ENCODE results near the gene PEX14.

PEX14 gene

DNA sequence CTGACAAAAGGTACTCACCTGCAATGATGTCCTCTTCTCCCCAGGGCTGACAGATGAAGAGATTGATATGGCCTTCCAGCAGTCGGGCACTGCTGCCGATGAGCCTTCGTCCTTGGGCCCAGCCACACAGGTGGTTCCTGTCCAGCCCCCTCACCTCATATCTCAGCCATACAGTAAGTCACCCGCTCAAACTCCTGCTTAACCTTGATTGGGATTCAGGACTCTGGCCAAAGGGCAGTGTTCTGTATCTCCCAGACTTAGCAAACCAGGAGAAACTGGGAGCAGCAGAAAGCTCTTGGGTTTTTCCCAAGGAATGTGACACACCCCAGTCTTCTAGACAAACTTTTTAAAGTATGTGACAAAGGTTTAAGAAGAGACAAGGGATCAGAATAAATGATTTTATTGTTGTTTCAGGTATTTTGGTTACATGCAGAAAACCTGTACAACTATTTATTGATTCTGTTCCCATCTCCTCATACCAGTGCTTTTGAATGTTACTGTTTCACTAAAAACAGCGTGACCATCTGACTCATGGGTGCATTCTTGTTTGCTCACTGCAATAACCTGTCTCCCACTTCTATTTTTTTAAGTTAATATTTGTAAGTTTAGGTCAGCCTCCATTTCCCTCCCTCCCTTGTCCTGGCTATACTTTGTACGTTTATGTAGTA lies 124.6 kb downstream of the PEX14 start:
- no peak for DNase-seq

- DNase-seq, result no peak
Measured at GRCh38 chr1:10601342-10602070, 126.8 kb downstream of the PEX14 start.

DNA sequence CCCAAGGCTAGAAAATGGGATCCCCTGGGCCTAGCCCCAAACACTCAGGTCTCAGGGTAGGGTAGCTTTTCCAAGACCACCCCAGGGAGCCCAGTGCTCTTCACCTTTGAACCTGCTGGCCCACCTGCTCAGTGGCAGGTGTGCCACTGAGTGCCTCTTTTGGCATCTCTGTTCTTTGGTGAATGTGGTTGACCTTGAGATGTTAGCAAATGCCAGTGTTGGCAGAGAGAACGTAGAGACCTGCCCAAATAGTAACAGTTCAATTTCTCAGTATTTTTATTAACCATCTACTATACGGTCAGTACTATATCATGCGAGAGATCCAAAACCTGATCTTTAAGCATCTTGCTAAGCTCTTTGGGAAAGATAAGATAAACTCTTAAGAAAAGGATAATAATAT lies 128.2 kb downstream of the PEX14 start:
- no peak for DNase-seq

DNA sequence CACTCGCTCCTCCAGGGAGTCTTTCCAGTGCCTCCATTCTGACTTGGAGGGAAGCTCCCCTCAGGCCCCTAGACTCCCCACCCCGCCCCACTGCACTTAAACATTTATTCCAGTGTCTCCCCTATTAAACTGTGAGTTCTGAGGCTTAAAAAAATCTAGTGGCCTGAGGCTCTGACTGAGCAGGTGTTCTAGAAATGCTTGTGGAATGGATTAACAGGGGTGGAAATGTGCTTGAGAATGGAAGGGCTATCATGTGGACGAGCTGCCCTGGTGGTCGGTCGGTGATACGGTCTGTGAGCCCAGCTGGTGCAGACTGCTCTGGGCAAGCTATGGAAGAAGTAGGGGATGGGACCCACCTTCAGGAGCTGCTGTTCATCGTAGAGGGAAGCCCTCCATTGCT lies 130.2 kb downstream of the PEX14 start:
- DNase-seq, result no peak

GRCh38 chr1:10606064-10606463 lies 131.3 kb downstream of the PEX14 start:
- no peak for DNase-seq

- no peak for DNase-seq
Measured at GRCh38 chr1:10607228-10607627, 132.5 kb downstream of the PEX14 start.

DNA sequence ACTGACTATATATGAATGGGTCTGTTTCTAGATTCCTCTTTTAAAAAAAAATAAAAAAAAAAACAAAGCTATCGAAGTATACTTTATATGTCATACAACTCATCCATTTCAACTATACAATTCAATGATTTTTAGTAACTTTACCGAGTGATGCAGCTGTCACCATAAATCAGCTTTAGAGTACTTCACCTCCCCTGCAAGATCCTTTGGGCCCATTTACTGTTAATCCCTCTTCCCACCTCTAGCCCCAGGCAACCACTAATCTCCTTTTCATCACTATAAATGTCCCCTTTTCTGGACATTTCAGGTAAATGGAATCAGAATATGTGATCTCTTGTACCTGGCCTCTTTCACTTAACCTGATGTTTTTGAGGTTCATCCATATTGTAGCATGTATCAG lies 133.9 kb downstream of the PEX14 start:
- DNase-seq, result no peak

DNA sequence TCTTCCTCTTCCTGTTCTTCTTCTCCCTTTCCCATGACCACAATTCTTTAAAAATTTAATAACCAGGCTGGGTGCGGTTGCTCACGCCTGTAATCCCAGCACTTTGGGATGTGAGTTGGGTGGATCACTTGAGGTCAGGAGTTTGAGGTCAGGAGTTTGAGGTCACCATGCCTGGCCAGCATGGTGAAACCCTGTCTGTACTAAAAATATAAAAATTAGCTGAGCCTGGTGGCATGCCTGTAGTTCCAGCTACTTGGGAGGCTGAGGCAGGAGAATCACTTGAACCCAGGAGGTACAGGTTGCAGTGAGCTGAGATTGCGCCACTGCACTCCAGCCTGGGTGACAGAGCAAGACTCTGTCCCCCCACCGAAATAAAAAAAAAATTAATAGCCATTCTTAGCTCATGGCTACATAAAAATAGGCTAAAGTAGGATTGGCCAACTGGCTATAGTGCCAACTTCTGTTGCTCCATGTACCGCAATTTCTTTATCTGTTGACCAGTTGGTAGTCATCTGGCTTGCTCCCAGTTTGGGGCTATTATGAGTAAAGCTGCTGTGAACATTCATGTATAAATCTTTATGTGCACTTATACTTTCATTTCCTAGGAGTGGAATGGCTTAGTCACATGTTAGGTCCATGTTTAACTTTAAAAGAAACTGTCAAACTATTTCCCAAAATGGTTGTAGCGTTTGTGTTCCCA lies 136.3 kb downstream of the PEX14 start:
- DNase-seq, result no peak

- DNase-seq, result no peak
Measured at GRCh38 chr1:10612436-10613160, 137.8 kb downstream of the PEX14 start.

GRCh38 chr1:10613340-10613739 lies 138.6 kb downstream of the PEX14 start:
- DNase-seq, result no peak

DNA sequence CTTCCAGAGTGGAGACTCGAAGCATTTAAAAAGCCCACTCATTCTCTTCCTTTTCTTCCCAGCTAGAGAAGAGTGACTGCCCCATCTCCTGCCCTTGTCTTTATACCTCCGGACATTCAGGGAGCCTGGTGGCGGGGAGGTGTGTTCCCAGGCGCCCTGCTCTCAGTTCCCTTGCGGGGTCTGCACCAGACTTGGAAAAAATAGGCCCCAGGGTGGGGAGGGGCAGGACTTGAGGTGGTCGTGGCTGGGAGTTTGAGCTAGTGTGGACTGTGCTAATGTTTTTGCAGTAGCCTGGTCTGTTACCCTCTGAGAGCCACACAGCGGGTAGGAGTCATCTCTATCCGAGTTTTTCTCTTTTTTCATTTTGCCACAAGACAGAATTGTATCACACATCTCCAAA lies 139.1 kb downstream of the PEX14 start:
- DNase-seq, result no peak

DNA sequence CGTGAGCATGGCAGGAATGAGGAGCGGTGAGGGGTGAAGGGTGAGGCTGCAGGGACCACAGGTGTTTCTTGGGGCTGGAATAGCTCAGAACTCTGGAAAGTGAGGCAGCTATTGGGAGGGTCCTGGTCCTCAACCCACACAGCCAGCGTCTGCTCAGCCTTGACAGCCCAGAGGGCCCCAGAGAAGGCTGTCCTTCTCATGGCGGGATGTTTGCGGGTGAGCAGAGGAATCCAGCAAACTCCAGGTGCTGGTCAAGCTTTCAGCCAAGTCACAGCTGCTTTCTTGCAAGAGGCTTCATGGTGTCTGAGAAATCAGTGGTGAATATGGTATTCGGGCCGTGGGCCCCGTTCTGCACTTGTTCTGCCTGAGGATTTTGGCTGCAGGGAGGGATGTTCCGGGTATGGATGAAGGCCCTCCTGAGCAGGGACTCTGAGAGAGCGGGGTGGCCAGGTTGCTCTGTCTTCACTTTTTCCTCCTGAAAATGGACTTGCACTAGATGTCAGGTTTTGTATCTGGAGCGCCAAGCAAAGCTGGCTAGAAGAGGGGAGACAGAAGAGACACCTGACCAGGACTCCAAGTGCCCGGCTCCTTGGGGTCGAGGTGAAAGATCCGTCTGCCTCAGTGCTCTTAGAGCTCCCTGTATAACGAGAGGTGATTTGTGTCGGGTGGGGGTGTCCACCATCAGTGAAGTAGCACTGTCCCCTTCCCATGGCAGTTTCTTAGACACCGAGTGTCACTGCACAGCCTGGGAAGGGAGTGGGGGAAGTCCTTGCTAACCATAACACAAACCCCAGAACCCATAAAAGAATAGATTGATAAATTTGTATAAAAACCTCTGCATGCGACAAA lies 139.9 kb downstream of the PEX14 start:
- DNase-seq, result no peak

DNA sequence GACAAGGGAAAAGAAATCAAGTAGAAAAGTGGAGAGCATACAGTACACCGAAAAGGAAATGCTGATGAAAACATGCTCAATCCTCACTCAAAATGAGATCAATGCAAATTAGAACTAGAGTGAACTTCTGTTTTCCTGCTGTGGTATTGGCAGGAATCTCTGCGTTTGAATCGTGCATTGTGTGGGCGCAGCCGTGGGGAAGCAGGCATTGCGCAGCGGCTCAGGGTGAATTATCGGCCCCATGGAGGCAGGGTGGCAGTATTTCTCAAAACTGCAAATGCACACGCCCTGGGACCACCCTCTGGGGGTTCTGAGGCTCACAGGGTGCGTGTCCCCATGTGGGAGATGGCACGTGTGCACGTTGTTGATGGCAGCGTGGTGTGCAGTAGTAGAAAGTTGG lies 140.6 kb downstream of the PEX14 start:
- DNase-seq, result no peak

GRCh38 chr1:10615932-10616671 lies 141.4 kb downstream of the PEX14 start:
- DNase-seq, result no peak

DNA sequence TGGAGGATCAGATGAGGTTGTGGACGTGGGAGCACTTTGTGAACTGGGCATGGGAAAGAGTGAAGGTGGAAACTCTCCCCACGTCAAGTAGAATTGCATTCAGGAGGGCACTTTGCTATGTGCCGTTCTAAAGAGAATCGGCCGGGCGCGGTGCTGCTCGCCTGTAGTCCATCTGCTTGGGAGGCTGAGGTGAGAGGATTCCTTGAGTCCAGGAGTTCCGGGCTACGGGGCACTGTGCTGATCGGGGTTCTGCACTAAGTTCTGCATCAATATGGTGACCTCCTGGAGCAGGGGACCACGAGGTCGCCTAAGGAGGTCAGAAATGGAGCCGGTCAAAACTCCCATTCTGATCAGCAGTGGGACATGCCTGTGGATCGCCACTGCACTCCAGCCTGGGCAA lies 141.9 kb downstream of the PEX14 start:
- DNase-seq, result no peak

DNA sequence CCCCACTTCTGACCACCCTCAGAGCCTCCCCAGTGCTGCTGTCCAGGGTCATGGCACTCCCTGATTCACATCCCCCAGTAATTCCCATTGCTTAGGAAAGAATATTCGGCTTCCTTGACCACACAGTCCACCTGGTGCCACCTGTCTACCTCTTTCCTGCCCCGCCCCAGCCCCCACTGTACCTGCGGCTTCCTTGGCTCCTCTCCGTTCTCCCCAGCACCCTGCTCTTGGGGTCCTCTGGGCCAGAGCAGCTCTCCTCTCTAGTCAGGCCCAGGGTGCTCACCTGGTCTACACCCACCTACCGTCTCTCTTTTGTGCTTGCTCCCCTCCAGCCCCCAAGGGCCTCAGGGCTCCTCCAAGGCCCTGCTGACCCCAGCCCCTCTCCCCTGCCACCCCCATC lies 142.6 kb downstream of the PEX14 start:
- no peak for DNase-seq

DNA sequence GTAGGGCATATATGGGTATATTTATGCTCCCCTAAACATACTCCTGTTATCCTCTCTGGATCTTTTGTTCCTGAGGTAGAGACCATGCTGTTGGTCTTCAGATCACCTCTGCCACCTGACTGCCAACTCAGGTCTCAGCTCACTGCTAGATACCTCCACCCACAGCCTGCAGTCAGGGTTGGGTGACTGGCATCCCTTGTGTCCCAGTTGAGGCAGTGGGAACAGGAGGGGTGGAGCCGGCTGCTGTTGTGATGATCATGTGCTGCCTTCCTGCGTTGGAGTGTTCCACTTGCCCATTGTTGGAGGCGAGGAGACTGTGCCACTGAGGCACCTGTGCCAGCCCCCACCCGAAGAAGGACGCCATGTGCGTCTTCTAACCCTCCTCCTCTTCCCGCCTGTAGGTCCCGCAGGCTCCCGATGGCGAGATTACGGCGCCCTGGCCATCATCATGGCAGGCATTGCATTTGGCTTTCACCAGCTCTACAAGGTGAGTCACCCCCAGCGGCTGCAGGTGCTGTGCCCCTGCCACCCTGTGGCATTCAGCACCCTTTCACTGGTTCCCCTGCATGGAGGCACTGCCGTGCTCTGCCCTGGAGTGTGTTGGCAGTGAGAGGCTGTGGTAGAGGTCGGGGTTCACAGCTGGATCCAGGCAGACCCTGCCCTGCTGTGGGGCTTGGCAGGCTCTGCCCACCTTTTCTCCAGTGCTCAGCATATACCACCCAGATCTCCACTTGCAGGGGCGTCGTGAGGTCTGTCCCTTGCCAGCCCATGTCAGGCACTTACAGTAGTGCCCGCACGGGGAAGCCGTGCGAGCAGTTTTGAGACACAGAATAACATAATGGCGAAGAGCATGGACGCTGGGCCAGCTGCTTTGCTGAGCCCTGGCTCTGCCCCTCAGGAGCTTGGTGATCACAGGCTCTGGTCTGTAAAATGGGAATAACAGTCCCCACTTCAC lies 143.5 kb downstream of the PEX14 start:
- no peak for DNase-seq

DNA sequence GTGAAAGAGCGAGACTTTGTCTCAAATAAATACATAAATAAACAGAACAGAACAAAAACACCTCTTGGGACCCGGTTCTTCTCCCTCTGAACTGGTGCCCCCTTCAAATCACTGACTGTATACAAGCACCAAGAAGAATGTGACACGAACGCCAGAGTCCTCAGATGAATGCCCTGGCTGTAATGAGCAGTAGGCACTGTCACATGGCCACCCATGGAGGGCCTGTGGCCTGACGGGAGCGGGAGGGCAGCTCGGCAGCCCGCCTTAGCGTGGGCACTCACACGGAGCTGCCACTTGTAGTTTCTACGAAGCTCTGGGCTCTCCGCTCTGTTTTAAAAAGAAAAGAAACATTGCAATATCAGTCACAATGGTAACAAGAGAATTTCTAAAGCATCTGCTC lies 146.0 kb downstream of the PEX14 start:
- peak; percentile 54 for DNase-seq

- DNase-seq, result no peak
Measured at GRCh38 chr1:10621906-10622305, 147.2 kb downstream of the PEX14 start.

- DNase-seq, result peak; percentile 23
Measured at GRCh38 chr1:10622910-10623685, 148.3 kb downstream of the PEX14 start.
